ENCODE measurements around the gene LSM3.

LSM3 gene

DNA sequence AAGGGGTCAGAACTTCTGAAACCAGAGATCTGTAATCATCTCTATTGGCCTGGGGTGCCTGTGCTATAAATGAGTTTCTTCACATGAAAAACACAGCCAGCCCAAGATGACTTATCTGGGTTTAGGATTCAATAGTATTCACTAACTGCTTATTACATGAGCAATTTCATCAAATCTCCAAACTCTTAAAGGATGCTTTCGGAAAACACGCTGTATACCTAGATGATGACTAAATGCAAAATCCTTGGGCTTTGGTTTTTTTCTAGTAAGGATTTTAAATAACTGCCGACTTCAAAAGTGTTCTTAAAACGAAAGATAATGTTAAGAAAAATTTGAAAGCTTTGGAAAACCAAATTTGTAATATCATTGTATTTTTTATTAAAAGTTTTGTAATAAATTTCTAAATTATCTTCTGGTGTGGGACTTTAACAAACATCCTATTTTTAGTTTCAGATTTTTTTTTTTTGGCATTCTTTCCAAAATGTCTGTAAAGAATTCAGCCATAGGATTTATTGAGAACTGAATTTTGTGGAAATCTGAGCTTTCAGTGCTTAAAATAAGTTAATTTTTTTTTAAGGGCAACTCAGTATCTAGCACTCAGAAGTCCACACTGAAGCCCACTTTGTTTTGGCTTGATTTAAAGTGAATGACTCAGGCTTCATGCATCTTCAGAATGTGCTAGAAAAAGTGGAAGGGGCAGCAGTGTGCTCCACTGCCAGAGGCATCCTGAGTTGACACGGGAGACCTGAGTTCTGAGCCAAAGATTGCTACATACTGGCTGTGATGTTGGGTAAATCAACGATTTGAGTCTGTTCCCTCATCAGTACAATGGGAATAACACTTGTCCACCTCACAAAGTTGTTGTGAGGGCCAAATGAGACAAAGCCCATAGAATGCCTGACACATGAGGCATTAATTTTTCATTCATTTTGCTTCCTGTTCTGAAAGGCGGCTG, 35.1 kb upstream of the LSM3 start:
- DNase-seq, result peak; percentile 33

DNA sequence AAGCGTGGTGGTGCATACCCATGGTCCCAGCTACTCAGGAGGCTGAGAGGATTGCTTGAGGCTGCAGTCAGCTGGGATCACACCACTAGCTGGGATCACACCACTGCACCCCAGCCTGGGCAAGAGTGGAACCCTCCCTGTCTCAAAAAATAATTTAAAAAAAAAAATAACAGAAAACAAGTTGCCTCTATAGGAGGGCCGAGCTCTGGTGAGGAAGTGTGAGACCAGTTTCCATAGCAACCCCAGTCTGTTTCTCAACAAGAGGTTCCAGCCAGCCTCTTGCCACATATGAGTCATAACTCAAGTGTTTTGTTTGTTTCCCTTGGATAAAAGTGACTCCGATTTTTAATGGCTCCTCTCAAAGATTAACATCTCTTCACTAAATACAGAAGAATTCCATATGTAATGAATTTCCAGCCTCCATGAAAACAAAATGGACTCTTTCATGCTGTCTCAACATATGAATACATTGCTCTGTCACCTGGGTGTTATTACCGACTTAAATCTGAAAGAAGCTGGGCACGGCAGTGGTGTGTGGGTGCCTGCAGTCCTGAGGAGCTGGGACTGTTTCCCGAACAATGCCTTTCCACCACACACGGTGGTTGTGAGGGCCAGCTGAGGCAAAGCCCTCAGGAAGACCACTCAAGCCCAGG, 34.1 kb upstream of the LSM3 start:
- peak; percentile 93 for DNase-seq

DNA sequence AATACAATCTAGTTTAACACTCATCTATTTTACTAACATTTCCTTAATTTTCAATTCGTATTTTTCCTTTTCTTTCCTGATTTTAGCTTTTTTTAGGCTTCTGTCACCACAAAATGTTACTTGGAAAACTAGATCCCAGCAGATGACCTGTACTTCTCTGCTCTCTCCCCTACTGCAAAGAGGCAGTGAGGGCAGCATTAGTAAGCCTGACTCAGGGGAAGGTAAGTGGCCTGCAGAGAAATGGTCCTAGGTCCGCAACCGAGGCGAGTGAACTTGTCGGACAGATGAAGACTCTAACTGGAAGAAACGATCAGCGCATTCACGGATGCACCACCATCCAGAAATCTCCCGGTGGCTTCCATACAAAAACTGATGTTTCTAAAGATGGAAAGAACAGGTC, 33.4 kb upstream of the LSM3 start:
- DNase-seq, result no peak

DNA sequence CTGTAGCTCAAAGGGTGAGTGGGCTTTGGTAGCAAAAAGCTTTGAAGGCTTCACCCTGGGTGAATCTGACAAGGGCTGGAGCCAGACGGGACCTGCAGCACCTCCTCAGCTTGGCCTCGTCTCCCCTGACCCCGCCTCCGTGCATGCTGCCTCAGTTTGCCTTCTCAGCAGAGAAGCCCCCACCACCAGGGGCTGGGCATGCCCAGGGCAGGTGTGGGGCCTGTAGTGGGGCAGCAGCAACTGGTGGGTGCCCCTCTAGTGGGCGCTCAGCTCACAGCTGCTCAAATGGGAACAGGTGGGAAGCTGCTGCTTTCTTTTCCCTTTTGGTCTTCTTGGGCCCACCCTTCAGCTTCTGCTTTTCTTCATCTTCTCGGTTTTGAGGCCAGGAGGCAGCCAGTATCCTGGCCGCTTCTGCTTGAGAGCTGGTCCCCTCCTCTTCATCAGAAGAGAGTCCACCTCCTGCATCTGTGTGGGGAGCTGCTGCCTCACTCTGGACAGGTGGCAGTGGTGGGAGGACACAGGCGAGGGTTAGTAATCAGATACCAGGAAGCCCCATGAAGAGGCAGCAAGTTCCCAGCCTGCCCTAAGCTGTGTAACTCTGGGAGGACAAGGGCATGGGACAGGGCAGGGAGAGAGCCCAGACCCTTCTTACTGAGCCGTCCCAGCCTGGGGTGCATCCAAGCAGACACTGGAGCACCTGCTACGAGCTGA, 32.8 kb upstream of the LSM3 start:
- DNase-seq, result no peak

DNA sequence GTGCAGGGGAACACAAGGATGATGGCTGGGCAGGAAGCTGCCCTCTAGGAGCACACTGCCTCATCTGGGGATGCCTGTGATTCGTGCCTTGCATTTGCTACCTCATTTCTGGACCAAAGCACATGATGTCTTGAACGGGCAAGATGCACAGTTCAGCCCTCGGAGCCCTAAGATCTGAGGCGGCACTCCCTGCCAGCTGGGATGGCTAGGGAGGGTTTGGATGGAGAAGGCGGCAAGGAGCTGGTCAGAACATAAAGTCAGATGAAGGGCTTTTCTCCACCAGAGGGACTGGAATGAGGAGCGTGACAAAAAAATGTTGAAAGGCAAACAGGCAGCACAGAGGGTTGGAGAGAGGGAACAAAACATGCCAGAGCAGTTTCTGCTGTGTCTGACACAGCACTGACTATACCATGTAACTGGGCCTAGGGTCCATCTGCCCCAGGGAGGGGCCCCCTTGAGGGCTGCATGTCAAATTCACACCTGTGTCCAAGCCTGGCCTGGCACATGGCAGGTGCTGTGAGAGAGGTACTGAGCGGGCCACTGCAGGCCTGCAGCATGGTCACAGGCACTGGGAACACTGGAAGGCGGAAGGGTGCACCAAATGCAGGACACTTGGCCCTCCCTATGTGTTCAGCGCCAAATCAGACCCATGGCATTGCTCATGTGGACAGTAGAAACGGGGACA, 32.1 kb upstream of the LSM3 start:
- DNase-seq, result no peak

DNA sequence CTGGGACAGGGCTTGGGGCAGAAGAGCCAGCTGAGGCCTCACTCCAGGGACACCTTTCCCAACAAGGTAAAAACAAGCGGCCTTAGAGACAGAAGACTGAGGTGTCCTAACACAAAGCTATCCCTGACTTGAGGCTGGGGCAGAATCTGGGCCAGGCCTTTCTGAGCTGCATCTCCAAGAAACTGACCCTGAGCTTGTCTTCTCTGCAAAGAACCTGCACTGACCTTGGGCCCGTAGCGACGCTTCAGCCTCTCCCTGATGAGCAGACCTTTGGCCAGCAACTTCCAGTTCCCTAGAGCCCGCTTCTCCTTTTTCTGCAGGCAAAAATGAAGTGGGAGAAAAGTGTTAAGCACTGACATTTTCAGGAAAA, 31.6 kb upstream of the LSM3 start:
- no peak for DNase-seq

DNA sequence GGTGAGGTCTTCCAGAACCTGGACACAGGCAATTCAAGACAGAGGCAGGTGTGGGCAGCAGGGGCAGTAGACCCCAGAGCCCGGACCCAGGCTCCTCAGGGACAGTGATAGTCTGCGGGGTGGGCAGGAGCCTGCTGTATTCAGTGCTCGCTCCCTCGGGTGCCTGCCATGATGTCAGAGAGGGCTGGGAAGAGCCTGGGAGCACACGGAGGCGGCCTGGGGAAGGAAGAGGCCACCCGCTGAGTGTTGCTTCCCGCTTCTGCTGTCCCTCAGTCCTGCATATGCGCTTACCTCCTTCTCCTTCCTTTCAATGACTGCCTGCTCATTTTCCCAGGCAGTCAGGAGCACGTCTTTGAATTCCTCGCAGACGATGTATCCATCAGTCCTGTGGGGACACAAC, 31.0 kb upstream of the LSM3 start:
- no peak for DNase-seq

DNA sequence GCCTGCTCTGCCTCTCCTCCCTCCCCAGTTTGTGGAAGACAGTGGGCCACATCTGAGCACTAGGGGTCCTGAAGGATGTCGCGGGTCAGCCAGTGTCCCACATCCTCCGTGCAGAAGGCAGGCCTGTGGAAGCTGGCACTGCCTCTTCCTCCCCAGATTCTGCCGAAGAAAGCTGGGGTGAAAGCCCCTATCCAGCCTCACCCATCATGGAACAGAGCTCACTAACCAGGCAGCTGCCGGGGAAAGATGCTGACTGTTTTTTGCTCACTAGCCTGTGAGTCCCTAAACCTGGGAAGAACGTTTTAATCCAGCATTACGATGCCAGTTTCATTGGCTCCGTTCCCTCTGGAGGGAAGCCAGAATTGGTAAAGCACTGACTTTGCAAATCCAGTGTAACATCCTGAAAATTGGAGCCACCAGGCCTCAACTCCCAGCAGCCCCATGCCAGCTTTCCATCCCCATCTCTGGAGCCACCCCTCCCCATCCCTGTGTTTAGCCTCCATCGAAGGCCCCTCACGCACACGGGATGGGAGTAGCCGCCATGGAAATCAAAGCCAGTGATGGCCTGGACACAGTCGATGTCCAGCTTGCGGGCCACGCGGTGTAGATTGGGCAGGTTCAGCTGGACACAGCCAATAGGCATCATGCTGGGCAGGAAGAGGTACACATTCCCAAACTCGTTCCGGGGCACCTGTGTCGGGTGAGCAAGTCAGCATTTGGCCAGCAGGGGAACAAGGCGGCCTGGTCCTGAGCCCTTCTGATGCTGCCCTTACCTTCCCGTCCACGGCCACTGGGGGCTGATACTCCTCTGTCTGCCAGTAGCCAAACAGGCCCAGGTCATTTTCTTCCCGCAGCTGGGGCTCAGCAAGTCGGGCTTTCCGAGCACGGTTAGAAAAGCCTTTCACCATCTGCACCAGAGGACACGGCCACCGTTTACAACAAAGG, 30.3 kb upstream of the LSM3 start:
- DNase-seq, result no peak

DNA sequence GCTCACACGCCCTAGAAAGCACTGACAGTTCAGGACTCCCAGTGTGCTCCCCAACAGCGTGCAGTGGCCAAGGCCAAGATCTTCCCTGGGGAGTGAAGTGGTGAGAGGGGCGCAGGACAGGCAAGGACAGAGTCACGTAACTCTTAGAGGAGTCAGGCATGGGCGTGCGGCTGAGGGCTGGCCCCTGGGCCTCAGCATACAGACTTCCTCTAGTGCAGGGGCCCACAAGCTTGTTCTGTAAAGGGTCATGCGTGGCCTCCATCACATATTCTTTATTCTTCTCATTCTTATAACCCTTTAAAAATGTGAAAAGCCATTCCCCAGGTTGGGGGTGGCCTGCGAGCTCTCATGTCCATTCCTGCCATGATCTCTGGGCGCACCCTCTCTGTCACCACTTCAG, 28.5 kb upstream of the LSM3 start:
- no peak for DNase-seq

DNA sequence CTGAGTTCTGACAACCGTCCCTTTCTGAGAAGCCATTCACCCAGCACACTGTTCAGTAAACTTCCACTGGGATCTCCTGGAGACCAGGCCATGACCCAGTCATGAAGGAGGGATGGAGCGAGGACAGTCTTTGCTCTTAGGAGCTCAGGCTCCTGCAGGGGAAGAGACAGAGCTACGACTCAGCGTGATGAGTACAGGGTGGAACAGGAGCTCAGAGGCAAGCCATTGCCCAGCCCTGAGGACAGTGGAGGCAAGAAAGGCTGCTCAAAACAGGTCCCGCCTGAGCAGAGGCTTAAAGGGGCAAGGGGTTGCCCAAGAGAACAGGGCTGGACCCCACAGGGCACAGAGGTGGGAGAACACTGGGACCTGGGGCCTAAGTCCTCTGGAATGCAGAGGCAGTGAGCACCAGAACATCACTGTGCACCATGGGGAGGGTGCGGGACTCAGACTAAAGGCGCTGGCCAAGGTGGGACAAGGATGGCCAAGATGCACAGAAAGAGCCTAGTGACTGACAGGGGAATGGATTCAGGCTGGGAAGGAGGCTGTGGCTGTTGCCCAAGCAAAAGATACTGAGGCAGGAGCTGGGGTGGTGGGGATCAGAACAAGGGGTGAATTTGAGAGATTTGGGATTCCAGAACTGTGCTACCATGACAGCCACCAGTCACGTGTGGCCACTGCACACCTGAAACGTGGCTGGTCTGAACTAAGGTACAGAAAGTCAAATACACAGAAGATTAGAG, 28.0 kb upstream of the LSM3 start:
- DNase-seq, result no peak

DNA sequence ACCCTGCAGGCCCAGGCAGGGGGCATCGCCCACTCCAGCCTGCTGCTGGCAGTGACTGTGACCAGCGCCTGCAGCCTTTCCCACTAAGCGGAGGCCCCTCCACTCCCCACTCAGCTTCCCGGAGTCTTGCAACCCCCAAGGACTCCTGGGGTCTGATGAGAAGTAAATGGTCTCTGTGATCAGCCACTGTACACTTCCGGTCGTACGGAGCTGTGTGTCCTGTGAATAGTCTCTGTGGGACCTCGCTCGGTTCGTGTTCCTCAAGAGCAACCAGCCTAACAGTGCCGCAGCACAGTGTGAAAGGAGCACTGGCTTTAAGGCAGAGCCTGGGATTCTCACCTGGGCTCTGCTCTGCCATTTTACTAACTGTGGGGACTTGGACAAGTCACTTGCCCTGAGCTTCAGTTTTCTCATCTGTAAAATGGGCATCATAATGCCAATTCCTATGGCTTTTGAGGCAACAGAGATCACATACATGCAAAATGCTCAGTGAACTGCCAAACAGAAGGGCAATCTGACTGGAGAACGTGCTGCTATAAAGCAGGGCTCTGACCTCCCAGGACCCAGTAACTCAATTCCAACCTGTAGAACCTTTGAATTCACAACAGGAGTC, 27.0 kb upstream of the LSM3 start:
- no peak for DNase-seq

DNA sequence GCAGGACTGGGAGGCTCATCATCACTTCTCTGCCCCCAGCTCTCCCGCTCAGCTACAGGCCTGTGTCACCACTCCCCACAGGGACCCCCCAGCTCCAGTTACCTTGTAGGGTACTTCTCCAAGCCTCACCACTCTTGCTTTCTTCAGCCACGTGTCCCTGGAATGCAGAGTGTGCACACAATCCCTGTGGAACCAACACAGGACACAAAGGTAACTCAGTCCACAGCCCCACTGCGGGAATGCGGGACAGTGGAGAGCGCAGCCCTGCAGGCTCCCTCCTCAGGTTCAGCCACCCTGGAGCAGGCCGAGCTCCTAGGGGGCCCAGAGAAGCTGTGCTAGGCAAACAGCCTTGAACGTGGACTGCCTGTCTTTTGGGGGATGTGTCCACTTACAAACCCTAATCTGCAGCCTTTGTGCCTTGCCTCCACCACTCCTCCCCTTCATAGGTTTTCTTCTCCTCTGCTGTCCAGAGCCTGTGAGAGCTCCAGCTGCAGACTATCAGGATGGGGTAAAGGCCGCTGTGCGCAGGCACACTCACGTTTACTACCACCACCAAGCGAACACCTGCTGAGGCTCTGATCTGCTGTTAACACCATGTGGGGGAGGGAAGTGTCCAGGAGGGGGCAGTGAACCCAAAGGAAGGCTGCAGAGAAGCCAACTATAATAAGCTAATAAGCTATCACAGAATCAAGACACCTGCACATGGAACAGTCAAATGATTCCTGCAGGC, 26.2 kb upstream of the LSM3 start:
- DNase-seq, result no peak

DNA sequence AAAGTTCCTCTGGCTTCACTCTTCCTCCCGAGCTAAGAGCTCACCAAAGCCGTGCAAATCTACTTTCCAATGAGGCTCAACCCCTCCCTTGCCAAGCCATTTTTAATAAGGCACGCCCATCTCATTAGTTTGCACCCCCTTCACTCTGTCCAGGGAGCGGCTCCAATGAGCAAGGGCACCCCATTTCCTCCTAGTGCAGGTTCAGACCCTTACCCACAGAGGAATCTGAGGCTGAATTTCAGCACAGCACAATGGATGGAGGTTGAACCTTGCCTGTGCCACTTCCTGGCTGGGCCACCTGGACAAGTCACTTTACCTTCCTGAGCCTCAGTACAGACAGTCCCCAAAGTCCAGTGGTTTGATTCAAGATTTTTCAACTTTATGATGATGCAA, 25.7 kb upstream of the LSM3 start:
- no peak for DNase-seq

DNA sequence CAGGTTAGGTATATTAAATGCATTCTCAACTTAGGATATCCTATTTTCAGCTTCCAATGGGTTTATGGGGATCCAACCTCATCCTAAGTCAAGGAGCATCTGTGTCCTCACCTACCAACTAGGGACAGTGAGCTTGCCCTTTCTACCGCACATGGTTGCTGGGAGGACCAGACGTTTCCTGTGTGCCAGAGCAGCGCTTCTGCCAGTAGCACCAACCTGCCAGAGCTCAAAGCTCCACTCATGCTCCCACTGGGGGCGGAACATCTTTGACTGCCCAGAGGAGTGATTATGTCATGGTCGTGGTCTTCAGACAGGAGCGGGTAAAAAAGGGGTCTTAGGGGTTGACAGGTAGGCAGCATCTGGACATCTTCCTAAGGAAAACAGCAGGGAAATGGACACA, 25.0 kb upstream of the LSM3 start:
- no peak for DNase-seq

DNA sequence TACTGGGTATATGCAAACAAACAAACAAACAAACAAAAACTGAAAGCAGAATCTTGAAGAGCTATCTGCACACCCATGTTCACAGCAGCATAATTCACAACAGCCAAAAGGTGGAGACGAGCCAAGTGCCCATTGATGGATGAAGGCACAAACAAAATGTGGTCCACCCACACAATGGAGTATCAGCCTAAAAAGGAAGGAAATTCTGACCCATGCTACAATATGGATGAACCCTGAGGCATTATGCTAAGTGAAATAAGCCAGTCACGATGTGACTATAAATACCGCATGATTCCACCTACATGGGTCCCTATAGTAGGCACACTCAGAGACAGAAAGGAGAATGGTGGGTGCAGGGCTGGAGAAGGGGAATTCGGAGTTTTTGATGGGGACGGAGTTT, 24.3 kb upstream of the LSM3 start:
- no peak for DNase-seq

DNA sequence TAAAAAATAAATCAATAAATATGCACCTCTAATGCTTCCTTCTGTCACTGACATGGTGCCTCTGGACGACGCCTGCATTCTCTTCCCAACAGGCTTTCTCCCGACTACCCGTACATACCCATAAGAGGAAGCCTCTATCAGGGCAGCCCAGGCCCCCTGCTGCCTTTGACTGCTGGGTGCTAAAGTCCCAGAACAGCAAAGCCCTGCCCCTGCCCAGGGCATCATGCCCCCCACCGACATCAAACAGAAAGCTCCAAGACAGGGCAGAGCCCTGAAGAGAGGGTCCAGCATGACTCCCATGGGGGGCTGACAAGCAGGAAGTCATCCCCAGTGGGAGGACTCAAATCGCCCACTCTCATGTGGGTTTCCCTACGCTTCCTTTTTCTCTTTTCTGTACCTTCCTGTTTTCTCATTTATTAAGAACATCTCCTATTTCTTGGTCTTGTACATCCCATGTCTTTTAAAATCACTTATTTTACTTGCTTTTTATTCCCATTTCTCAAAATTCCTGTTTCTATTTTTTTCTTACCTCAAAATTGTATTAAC, 23.6 kb upstream of the LSM3 start:
- no peak for DNase-seq

DNA sequence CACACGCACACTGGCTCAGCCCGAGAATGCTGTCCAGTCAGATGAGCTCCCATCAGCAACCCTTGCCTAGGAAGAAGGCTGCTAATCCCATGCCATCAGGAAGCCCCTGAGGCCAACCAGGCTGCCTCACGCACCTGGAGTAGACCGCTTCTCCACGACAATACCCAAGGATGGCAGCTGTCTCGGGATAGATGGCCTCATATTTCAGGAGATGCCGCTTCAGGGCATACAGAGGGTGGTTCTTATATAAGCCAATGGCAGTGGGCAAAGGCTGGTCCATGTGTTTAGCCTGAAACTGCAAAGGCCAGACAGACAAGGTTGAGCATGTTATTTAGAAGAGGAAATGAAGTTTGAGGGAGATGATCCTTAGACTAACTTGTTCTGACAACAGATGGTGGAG, 22.4 kb upstream of the LSM3 start:
- DNase-seq, result no peak

DNA sequence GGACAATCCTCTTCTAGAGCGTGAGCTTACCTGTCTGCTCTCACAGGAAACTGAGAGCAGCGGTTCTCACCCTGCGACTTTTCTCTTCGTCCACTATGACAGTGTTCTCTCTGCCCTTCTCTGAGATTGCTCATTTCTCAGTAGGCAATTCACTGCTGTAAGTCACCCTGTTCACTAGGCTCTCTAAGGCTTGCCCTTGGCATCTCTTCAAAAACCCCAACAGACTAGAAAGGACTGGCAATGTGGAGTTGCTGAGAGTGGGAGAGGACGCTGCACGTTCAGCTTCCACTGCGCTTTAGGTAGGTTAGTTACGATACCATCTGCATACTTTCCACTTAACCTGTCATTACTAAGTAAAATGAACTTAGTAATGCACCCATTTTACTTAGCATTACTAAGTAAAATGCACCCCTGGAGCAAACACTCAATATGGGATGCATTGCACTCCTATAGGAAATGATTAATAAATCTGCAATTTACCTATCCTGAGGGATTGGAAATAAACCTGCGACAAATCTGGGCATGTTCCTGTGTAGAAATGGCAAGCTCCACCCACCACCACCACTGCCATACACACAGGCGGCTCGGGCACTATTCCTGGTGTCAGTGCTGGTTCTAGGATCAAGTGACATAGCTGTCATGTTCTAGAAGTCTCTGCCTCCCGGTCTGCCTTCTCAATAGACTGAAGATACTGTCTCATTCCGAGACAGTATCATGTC, 21.6 kb upstream of the LSM3 start:
- no peak for DNase-seq

DNA sequence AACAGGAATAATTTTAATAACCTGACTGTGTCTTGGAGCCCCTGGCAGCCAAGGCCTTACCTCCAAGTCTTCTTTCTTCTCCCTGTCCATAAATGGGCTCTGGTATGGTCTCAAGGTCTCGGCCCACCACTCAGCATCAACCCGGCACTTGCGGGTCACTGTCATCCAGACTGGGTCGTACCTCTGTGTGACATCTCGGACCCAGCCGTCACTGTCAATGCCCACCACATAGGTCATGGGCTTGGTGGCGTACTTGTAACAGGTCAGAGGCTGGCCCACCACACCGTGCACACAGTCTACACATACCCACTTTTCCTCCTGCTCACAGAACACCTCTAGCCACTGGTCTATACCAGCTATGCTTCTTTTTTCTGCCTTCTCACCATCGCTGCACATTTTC, 20.7 kb upstream of the LSM3 start:
- DNase-seq, result no peak
